Epithelial cell of esophagus (primary cell): ENCODE results near the gene AEBP1.

ENCODE experiments used
- DNase-seq: peaks from one replicate; pipeline ENCODE4 v3.0.0; 2010; ENCODE audit warnings: low read depth
- H3K4me3 ChIP-seq: 2 replicates; pipeline ENCODE4 v1.5.1; 2011; ENCODE audit warnings: mild to moderate bottlenecking, low read length, control low read depth
- TF ChIP-seq, protein P1 (sequence below): IDR thresholded peaks from 2 replicates; pipeline ENCODE4 v1.5.1; 2011; ENCODE audit warnings: low read depth, mild to moderate bottlenecking, low read length, control low read depth, inconsistent platforms; ENCODE audit not compliant: insufficient read depth; ENCODE audit errors: missing control alignments

The AEBP1 gene

DNA sequence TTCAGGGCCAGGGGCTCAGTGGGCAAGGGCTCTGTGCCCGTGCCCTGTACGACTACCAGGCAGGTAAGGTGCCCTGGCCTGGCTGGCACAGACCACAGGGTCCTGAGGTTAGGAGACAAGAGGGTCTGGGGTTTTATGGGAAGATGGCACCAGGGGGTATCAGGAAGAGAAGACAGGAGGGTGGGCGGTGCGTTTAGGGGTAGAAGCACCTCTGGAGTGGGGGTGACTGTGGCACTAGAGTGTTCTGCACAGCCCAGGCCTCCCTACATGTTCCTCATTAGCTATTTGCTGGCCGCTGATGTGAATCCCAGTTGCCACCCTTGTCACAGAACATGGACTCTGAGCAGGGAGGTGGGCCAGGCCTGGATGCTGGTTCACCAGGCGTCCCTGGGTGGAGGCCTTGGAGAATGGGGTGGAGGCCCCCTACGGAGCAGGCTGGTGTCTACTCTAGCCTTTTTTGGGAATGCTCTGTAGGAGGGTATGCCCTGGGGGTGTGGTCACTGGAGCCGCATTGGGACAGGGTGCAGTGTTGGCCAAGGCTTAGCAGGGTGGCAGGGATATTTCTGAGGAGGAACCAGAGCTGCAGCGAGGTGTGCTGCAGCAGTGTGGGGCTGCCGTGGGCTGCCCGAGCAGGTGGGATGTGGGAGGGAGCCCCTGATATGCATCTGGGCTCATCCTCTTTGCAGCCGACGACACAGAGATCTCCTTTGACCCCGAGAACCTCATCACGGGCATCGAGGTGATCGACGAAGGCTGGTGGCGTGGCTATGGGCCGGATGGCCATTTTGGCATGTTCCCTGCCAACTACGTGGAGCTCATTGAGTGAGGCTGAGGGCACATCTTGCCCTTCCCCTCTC, 43.8 kb upstream of the AEBP1 start:
- DNase-seq = no peak
- TF ChIP-seq, protein P1, sequence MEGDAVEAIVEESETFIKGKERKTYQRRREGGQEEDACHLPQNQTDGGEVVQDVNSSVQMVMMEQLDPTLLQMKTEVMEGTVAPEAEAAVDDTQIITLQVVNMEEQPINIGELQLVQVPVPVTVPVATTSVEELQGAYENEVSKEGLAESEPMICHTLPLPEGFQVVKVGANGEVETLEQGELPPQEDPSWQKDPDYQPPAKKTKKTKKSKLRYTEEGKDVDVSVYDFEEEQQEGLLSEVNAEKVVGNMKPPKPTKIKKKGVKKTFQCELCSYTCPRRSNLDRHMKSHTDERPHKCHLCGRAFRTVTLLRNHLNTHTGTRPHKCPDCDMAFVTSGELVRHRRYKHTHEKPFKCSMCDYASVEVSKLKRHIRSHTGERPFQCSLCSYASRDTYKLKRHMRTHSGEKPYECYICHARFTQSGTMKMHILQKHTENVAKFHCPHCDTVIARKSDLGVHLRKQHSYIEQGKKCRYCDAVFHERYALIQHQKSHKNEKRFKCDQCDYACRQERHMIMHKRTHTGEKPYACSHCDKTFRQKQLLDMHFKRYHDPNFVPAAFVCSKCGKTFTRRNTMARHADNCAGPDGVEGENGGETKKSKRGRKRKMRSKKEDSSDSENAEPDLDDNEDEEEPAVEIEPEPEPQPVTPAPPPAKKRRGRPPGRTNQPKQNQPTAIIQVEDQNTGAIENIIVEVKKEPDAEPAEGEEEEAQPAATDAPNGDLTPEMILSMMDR = no peak
- H3K4me3 ChIP-seq = no peak overlapping the region

DNA sequence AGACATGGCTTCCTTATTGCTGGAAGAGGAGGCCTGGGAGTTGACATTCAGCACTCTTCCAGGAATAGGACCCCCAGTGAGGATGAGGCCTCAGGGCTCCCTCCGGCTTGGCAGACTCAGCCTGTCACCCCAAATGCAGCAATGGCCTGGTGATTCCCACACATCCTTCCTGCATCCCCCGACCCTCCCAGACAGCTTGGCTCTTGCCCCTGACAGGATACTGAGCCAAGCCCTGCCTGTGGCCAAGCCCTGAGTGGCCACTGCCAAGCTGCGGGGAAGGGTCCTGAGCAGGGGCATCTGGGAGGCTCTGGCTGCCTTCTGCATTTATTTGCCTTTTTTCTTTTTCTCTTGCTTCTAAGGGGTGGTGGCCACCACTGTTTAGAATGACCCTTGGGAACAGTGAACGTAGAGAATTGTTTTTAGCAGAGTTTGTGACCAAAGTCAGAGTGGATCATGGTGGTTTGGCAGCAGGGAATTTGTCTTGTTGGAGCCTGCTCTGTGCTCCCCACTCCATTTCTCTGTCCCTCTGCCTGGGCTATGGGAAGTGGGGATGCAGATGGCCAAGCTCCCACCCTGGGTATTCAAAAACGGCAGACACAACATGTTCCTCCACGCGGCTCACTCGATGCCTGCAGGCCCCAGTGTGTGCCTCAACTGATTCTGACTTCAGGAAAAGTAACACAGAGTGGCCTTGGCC, 43.0 kb upstream of the AEBP1 start:
- TF ChIP-seq, protein P1 = no peak
- DNase-seq = no peak
- H3K4me3 ChIP-seq = no peak overlapping the region

DNA sequence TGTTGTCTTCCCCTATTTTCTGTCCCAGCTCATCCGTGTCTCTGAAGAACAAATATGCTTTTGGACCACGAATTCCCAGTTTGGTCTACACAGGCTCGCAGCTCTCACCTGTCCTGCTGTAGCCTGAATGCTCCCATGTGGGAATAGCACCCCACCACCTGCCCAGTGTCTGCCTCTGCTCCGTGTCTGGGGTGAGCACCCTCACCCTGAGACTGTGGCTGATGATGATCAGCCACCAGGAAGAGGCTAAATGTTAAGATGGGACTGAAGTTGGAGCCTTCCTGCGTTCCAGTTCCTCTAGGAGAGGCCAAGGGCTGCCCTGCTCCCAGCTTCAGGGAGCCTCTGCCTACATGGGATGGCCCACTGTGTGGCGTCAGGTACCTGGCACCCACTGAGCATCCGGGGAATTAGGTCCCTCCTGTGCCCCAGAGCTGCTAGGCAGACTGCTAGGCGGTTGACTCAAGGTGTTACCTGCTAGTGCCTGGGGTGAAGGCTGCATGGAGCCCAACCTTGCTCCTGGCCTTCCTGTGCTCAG, 42.4 kb upstream of the AEBP1 start:
- DNase-seq = no peak
- no peak overlapping the region for H3K4me3 ChIP-seq
- TF ChIP-seq, protein P1 = no peak

DNA sequence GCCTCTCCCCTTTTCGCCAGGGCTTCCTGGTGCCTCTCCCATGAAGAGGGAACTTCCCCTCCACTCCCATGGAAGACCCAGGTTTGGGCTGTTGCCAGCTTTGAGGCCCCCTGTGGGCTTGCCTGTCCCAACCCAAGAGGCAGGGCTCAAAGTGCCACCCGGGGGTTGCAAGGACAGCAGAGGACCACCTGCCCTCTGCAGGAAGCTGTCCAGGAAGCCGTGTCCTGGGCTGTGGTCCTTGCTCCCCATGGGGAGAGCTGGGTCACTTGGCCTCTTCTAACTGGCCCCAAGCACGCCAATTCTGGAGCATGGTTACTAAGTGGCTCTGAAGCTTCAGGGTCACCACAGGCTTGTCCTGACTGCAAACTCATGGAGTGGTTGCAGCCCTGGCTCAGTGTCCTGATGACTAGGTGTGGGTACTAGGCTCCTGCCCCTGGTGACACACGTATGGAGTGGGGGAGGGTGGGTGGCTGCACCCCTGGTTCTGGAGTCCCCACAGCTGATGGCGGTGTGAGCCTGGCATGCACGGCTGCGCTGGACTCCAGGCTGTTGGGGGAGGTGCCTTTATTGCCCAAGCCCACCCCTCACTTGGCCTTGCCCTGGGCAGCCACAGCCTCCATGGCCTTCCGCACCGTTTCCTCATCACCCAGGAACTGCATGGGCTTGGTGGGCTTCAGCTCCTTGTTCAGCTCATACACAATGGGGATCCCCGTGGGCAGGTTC, 41.8 kb upstream of the AEBP1 start:
- H3K4me3 ChIP-seq = no peak overlapping the region
- DNase-seq = no peak
- TF ChIP-seq, protein P1 = no peak

DNA sequence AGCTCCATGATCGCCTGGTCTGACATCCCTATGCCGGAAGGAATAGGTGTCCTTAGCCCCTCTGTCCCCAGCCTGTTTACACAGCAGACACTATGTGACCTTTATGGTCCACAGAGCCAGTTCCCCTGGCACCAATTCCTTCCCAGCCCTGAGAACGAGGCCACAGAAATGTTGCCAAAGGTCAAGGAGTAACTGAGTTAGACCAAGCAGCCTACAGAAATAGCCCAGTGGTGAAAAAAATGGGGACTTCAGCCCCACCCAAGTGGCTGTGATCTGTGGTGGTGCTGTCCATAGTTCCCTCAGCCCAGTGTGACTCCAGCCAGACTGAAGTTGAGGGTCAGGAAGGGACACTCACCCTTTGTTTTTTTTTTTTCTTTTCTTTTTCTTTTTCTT, 41.2 kb upstream of the AEBP1 start:
- H3K4me3 ChIP-seq = no peak overlapping the region
- TF ChIP-seq, protein P1 = no peak
- no peak for DNase-seq

DNA sequence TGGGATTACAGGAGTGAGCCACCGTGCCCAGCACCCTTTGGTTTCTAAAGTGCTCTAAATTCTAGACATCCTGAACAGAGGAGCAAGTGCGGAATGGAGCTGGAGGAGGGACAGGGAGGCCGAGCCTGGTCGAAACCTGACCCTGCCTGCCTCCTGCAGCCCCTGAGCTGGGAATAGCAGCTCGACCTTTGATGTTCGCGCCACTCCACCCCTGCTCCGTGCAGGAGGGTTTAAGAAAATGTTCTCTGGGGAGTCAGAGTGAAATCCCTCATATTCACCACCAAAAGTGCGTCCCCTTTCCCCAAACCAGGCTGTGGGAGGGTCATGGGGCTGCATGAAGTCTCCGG, 40.6 kb upstream of the AEBP1 start:
- TF ChIP-seq, protein P1 = no peak
- no peak for DNase-seq
- H3K4me3 ChIP-seq = no peak overlapping the region
